Large intestine (tissue), 3 donors: ENCODE data around the gene CCNK. TPM values are rescaled to one million over a fixed set of nuclear protein-coding genes. Genes with fewer than 3 reads are reported as not detected.

ENCODE experiments used
- DNase-seq, 2 donors: peaks; one replicate each; pipeline versions ENCODE4 v3.0.0 to v3.0.0-alpha.2; 2013
- H3K27ac ChIP-seq: one replicate; pipeline ENCODE4 v1.5.1; 2013; ENCODE audit warnings: low read length
- H3K27me3 ChIP-seq: 2 replicates; pipeline ENCODE4 v1.6.1; 2013; ENCODE audit warnings: low read length; ENCODE audit not compliant: control insufficient read depth, insufficient read depth
- H3K36me3 ChIP-seq: 2 replicates; pipeline ENCODE4 v1.6.1; 2013; ENCODE audit warnings: low read length; ENCODE audit not compliant: control insufficient read depth, insufficient read depth
- H3K4me1 ChIP-seq: one replicate; pipeline ENCODE4 v1.6.1; 2013; ENCODE audit warnings: low read length; ENCODE audit not compliant: control insufficient read depth, insufficient read depth
- H3K4me3 ChIP-seq: one replicate; pipeline ENCODE4 v1.5.1; 2013; ENCODE audit warnings: low read length
- H3K9me3 ChIP-seq: one replicate; pipeline ENCODE4 v1.6.1; 2013; ENCODE audit warnings: mild to moderate bottlenecking, low read depth, low read length, moderate library complexity; ENCODE audit not compliant: control insufficient read depth
- WGBS: methylation state at CpG from one replicate; pipeline ENCODE4 v1.1.5; 2013; ENCODE audit warnings: low lambda C conversion rate; ENCODE audit not compliant: insufficient coverage; 5-methylcytosine and 5-hydroxymethylcytosine counted together
- polyA plus RNA-seq: library from polyadenylated mRNA; unstranded; fragments of 120-200 nt; gene quantifications from one replicate; pipeline ENCODE4 v1.2.1, GENCODE V29; 2013

CCNK gene
- polyA plus RNA-seq, 1 donor: 43.3 TPM

DNA sequence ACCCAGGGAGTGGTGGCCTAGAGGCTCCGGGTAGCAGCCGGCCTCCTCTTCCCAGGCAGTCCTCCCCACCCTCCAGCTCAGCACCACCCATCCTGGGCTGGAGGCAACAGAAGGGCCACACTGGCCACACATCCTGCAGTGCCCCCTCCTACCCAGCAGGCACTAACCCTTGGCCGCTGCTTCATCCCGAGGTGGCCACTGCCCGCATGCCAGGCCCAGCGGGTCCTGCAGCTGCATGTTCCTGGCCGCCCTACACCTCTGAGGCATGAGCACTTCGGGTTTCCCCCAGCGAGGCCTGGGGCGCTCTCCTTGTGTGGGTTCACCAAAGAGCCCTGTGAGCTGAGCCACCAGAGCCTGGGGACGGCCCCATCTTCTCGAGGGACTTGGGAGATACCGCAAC is 61.4 kb downstream of the CCNK start:
- WGBS: no CpG with 5 or more reads among the region's 13 CpGs
- DNase-seq: no peak

DNA sequence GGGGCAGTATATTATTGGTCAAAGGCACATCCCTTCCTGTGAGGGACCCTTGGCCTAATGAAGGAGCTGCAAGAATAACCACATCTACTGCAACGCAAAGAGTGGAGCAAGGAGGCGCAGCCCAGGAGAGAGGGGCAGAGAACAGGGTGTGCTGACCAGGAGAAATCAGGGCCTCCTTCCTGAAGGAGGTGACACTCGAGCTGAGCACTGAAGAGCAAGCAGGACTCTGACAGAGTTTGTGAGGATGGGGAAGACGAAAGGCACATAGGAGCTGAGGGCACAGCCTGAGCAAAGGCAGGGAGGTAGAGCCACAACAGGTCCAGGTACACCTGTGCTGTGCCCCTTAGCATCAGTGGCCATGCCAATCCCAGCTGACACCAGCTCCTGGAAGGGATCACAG is 62.2 kb downstream of the CCNK start:
- H3K27ac ChIP-seq: no peak overlapping the region
- H3K27me3 ChIP-seq: no peaks in the 10 kb centered on the region
- no peaks in the 10 kb centered on the region for H3K36me3 ChIP-seq
- peaks cover 26% of the 10 kb centered on the region for H3K4me1 ChIP-seq
- no peaks in the 10 kb centered on the region for H3K9me3 ChIP-seq
- WGBS: no CpG with 5 or more reads among the region's 4 CpGs
- DNase-seq: no peak
- H3K4me3 ChIP-seq: no peak overlapping the region

More for the DNA sequence above, 61.4 kb downstream of the CCNK start:
- H3K27ac ChIP-seq: no peak overlapping the region
- H3K9me3 ChIP-seq: no peaks in the 10 kb centered on the region
- H3K27me3 ChIP-seq: no peaks in the 10 kb centered on the region
- no peak overlapping the region for H3K4me3 ChIP-seq
- no peaks in the 10 kb centered on the region for H3K36me3 ChIP-seq
- peaks cover 34% of the 10 kb centered on the region for H3K4me1 ChIP-seq

DNA sequence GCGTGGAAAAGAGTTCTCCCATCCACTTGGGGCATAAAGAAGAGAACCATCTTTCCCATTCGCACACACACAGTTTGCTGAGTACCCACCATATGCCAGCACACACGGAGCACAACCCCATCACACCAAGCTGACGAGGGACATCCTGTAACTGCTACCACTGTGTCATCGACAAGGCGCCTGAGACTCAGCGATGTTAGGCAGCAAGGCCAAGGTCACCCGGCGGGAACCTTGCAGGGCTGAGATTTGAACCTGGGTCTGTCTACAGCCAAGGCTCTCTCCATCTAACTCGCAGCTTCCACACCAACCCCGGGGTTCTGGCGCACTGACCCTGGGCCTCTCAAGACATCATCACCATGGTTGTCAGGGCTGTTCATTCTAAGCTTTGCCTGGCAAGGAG is 62.8 kb downstream of the CCNK start:
- no peak for DNase-seq
- no peaks in the 10 kb centered on the region for H3K9me3 ChIP-seq
- peaks cover 24% of the 10 kb centered on the region for H3K4me1 ChIP-seq
- no peaks in the 10 kb centered on the region for H3K36me3 ChIP-seq
- H3K27ac ChIP-seq: no peak overlapping the region
- no peaks in the 10 kb centered on the region for H3K27me3 ChIP-seq
- no peak overlapping the region for H3K4me3 ChIP-seq
- no CpG with 5 or more reads among the region's 12 CpGs for WGBS

DNA sequence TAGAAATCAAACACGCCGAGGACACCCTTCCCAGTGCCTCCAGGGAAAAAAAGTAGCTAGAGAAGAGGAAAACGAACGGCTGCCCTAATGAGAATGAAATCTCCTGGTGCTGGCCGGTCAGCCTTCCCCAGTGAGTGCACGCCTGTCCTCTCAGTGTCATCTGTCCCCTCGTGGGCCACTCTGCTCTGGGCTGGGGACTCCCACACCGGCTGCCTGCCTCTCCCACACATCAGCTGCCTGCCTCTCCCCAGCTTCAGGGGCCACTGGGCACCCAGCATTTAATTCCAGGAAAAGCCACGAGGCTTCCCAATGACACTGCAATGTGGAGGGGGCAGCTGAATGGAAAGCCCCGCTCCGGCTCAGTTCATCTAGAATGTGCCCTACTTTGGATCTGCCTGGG is 63.8 kb downstream of the CCNK start:
- H3K9me3 ChIP-seq: no peaks in the 10 kb centered on the region
- no peaks in the 10 kb centered on the region for H3K27me3 ChIP-seq
- no CpG with 5 or more reads among the region's 11 CpGs for WGBS
- DNase-seq: no peak
- H3K27ac ChIP-seq: no peak overlapping the region
- no peaks in the 10 kb centered on the region for H3K36me3 ChIP-seq
- H3K4me1 ChIP-seq: peaks cover 34% of the 10 kb centered on the region
- H3K4me3 ChIP-seq: no peak overlapping the region

DNA sequence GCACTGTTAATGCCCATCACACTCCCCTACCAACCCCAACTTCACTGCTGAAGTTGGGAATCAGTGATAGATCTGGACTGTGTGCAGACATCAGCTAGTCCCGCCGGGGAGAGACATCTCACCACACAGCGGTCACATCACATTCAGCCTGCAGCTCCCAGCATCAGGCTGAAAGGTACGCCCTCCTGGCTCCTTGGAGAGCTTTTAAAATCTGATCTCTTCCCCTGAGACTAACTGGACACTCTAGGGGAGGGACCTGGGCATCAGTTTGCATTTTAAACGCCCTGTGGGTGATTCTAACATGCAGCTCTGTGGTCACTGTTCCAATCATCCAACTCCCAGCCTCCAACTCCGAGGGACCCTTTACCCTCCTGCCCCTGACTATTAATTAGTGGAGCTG is 64.4 kb downstream of the CCNK start:
- Histone ChIP-seq H3K27ac (no peak overlapping the region), H3K4me3 (no peak overlapping the region), H3K36me3 (no peaks in the 10 kb centered on the region), H3K4me1 (peaks cover 38% of the 10 kb centered on the region), H3K9me3 (no peaks in the 10 kb centered on the region), H3K27me3 (no peaks in the 10 kb centered on the region)
- no CpG with 5 or more reads among the region's 6 CpGs for WGBS
- DNase-seq: no peak

DNA sequence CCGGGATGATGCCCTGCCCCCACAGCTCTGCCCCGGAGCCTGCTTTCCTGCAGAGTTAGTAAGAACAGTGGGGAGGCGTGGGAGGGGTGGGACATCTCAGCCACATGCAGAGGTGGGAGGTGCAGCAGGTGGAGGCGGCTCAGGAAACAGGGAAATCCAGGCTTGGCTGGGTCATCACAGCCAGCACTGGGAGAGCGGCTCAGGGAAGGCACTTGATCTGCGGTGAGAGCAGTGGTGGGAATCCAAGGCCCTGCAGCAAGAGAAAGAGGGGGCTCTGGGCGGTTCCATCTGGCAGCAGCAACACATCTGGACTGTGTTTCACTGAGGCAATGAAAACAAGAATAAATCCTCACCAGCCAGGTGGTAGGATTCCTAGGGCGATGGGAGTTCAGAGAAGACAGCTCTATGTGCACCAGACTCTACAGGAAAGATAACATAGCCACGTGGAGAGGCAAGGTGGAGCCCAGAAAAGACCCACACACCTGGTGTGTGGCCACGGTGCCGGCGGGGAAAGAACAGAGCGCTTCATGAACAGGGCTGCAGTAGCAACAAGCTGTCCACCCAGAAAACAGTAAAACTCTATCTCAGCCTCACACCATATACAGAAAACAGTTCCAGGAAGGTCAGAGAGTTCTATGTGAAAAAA is 65.1 kb downstream of the CCNK start:
- H3K27me3 ChIP-seq: no peaks in the 10 kb centered on the region
- no peak overlapping the region for H3K27ac ChIP-seq
- no CpG with 5 or more reads among the region's 13 CpGs for WGBS
- H3K4me1 ChIP-seq: peaks cover 46% of the 10 kb centered on the region
- no peak for DNase-seq
- H3K36me3 ChIP-seq: no peaks in the 10 kb centered on the region
- H3K9me3 ChIP-seq: no peaks in the 10 kb centered on the region
- H3K4me3 ChIP-seq: no peak overlapping the region

DNA sequence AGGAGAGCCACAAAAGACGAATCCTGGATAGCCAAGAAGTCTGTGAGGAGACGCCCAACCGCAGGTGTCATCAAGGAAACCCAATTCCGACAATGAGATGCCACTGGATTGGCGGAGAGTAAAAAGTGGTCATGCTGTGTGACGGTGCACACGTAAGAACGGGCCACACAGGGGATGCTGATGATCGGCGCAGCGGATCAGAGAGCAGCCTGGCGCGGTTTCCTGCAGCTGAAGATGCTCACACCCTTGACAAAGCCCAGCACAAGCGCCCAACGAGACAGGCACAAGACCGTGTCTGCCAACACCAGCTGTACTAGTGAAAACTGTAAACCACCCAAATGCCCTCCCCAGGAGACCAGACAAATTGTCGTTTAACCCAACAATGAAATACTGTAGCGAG is 67.0 kb downstream of the CCNK start:
- Histone ChIP-seq H3K4me1 (peaks cover 55% of the 10 kb centered on the region), H3K27me3 (no peaks in the 10 kb centered on the region), H3K36me3 (no peaks in the 10 kb centered on the region), H3K9me3 (no peaks in the 10 kb centered on the region), H3K4me3 (no peak overlapping the region), H3K27ac (no peak overlapping the region)
- no peak for DNase-seq
- WGBS: no CpG with 5 or more reads among the region's 18 CpGs

DNA sequence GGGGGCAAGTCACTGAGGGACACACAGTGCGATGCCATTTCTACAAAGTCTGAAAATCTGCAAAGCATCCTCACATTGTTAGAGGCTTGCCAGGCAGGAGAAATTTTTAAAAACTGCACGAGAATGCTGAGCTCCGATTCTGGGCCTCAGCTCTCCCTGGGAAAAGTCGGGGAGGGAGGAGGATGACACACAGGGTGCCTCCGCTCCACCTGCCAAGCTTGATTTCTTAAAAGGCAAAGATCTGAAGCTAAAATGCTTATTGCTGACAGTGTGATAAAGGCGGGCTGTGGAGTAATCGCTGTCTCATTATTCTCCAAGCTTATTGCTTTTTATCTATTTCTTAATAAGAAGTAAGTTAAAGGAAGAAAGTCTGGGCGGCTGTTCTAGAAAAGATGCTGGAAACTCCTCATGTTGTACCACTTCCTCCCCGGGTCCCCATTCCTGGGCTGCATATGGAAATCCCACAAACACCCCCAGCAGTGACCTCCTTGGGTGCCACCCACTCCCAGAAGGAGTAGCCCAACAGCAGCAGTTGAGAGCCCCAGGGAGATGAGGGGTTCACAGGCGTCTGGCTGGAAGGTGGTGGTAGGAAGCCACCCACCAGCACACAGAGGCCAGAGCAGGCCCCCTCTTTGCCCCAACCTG is 67.8 kb downstream of the CCNK start:
- Histone ChIP-seq H3K4me3 (no peak overlapping the region), H3K9me3 (no peaks in the 10 kb centered on the region), H3K27ac (peak overlapping the region; percentile 0), H3K36me3 (no peaks in the 10 kb centered on the region), H3K27me3 (no peaks in the 10 kb centered on the region), H3K4me1 (peaks cover 61% of the 10 kb centered on the region)
- no peak for DNase-seq
- WGBS: 100% methylated on average over 1 of the region's 10 CpGs

DNA sequence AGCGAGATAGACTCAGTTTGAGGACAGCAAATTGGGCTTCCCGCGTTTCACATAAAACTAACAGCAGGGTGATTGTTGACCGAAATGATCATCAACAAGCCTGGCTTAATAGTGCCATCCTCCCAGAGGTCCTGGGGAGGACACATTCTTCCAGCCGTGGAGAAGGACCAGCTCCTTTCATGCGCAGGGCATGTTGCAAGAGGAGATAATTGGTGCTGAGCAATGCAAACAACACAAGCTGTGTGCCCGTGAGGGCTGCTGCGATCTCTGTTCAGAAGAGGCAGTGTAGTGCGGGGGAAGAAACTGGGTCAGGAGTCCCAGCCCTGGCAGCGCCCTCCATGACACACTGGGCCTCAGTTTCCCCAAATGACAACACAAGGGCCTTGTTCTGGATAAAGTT is 68.5 kb downstream of the CCNK start:
- H3K27me3 ChIP-seq: no peaks in the 10 kb centered on the region
- no peaks in the 10 kb centered on the region for H3K36me3 ChIP-seq
- no peak overlapping the region for H3K27ac ChIP-seq
- DNase-seq: no peak
- H3K4me1 ChIP-seq: peaks cover 68% of the 10 kb centered on the region
- H3K9me3 ChIP-seq: no peaks in the 10 kb centered on the region
- no peak overlapping the region for H3K4me3 ChIP-seq
- no CpG with 5 or more reads among the region's 10 CpGs for WGBS

DNA sequence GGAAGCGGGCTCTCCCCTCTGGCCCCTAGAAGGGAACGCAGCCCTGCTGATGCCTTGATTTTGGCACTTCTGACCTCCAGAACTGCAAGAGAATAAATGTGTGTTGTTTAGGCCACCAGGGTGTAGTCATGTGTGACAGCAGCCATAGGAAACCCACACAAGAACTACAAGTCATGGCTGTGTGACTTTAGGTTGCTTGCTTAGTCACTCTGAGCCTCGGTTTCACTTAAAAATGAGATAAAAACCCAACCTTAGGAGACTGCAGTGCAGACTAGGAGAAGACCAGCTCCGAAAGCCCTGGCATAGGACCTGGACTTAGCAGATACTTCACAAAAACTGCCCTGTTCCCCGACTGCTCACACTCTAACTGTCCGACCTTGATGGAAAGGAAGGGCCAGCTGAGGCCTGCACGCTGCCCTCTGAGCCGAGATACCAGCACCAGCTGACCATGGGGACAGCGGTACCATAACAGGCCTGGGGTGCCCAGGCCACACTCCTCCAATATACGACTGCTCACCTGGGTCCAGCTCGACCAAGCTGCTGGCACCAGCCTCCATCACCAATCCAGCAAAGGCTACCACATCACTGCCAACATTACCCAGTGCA is 69.3 kb downstream of the CCNK start:
- no peak overlapping the region for H3K4me3 ChIP-seq
- H3K27ac ChIP-seq: peak overlapping the region; percentile 96
- H3K27me3 ChIP-seq: no peaks in the 10 kb centered on the region
- no CpG with 5 or more reads among the region's 11 CpGs for WGBS
- H3K4me1 ChIP-seq: peaks cover 76% of the 10 kb centered on the region
- DNase-seq: no peak
- H3K9me3 ChIP-seq: no peaks in the 10 kb centered on the region
- H3K36me3 ChIP-seq: no peaks in the 10 kb centered on the region
